ENCODE measurements around the gene SCN11A.
A peak's percentile ranks its signal among the peaks of the same experiment; 100 is the strongest.

Gene SCN11A

DNA sequence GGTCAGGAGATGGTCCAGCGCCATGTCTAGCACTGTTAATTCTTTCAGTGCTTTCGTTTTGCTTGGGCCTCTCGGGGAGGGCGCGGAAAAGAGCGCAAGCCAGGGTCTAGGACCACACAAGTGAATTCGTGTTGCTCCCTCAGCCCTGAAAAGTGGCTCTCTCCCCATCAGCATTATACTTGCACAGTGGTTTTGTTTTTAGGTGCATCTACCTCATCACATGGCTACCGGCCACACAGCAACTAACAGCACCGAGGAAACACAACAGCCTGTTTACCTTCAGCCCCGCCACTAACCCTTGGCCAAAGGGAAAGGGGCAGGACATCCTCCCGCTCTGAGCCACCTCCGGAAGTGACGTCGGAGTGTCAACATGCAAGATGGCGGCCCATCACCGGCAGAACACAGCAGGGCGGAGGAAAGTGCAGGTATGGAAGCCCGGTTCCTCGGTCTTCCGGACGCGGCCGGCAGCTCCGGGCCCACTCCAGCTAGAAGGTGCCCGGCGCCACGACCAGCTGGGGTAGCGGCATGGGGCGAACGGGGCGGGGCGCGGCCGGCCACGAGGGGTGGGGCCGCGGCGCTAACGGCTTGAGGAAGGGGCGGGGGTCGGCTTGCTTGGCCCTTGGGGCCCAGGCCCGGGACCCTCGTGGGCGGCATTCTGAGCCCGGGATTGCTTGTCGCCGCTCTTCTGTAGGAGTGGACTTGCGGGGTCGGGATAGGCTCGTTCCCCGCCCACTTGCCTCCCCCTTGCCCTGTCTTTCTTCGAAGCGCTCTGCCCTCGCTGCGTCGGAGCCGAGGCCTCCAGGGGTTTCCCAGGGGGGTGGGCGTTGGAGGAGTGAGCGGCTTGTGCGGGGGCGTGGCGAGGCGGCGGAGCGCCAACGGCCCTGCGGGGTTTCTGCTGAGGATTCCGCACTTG lies at the start of gene SCN11A, which contains the start of gene WDR48:
Gene SCN11A (minus strand): TSS at position 296 of the 913 bp plus-strand sequence. CDS start 101,582 bp downstream, outside the sequence.
Gene WDR48 (plus strand): TSS at position 368 of the 913 bp plus-strand sequence. CDS start 10 bp downstream, at position 378.
- DNase-seq (ENCODE audit: low read depth in 1 of 2, low spot score in 1 of 2) = peak; percentile 82 to 92

DNA sequence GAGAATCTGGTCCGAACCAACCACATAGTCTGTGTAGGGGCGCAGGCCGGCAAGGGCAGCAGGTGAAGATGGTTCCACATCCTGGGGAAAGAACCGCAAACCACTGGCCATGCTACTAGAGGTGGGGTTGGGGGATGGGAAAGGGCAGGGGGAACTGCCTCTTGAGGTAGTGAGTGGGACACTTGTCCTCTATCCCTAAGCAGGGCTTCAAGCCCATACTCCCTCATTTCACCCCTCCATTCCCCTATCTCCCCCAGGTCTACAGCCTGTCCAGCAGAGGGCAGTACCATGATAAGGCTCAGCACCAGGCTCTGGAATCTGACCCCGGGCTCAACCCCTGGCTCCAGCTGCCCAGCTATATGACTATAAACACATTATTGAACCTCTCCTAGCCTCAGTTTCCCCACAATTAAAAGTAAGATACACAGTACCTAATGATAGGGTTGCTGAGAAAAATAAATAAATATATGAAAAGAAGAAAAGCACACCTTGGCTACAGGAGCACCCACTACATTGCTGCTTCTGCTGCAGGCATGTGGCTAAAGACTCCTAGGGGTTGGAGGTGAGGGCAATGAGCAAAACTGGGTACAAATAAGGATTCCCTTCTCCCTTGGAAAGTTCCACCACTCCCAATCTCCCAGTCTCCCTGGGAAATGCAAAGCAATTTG lies 49.4 kb upstream of the SCN11A start:
- DNase-seq (ENCODE audit: low read depth in 1 of 2, low spot score in 1 of 2) = peak in 1 of 2 donors; percentile 40

DNA sequence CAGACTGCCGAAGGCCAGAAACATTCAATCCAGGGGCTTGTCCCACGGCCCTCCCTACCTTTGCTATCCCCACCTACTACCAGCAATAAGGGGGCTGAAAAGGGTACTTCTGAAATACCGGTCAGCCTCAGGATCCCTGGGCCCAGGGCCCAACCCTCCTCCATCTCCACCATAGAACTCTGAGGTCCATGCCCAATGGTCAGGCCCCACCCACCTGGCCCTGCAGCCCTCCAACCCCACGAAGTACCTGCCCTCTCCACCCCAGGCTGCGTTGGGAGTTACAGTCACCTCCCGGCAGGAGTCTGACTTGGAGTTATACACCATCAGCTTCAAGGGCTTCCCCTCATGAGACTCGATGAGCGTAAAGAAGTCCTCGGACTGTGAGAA lies 48.7 kb upstream of the SCN11A start:
- no peak for DNase-seq (ENCODE audit: low read depth in 1 of 2, low spot score in 1 of 2)

GRCh38 chr3:39099738-39100499 lies 48.2 kb upstream of the SCN11A start:
- no peak for DNase-seq (ENCODE audit: low read depth in 1 of 2, low spot score in 1 of 2)

GRCh38 chr3:39099242-39099641 lies 47.5 kb upstream of the SCN11A start:
- DNase-seq (ENCODE audit: low read depth in 1 of 2, low spot score in 1 of 2) = no peak

DNA sequence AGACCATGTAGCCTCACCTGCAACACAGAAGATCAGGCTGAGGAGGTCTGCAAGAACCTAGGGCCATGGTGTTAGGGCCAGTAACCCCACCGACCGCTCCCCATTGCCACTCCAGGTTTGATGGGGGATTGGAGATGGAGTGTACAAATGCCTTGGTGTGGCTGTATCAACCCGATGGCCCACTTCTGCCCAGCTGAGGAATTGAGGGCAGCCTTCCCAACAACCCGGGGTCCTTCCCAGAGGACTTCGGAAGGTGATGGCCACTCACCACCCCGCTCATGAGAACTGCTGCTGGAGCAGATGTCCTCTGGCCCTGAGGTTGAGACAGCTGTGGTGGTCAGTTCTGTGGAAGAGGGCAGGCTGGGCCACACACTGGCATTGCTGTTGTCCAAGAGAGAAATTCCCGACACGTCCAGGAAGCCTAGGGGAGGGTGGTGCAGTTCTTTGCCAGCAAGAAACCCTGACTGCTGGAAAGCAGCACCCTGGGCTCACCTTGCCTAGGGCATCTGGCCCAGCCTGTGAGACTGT lies 46.8 kb upstream of the SCN11A start:
- DNase-seq (ENCODE audit: low read depth in 1 of 2, low spot score in 1 of 2) = no peak

DNA sequence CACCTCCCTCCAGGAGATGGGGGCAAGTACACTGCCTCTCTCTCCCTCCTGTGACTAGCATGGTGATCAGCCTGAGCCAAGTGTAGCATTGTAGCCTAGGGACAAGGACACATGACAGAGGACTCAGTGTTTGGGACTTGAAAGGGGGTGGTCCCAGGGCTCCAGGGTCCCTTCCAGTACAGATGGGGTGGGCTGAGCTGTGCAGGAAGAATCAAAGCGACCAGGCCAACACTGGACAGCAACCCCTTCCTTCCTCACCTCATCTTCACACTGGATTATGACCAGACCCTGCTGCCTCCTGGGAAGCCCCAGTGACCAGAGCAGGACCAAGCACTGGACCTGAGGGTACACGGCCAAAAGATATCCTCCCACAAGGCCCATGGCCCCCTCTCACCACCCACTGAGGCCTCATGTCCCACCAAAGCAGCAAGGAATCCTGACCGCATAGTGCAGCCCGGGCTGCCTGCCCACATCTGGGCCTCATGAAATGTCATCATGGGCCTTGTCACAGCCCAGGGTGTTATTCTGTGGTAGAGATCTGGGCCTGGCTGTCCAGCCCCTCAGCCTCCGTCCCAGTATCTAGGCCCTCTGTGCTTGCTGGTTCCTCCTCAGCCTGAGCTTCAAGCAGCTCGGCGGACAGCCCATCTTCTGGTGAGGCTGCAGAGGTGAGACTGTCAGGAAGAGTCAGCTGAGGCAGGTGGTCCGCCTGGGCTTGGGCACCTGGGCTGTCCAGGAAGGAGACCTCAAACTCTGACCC lies 46.1 kb upstream of the SCN11A start:
- no peak for DNase-seq (ENCODE audit: low read depth in 1 of 2, low spot score in 1 of 2)

DNA sequence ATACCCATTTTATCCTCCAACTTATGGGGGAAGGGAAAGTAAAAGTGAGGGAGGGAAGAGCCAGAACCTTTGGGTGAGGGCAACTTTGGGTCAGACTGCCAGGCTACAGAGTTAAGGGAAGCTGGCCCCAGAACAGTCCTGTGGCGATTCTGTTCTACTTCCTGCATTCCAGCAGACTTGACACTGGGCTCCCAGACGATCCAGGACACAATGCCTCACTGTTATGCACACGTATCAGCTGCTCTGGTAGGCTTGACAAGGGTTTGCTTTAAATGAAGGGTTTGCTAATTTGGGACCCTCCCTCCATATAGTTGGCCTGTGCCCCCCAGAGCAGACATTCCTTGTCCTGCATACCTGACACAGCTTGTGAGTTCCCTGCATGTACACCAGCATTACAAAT lies 45.0 kb upstream of the SCN11A start:
- no peak for DNase-seq (ENCODE audit: low read depth in 1 of 2, low spot score in 1 of 2)

DNA sequence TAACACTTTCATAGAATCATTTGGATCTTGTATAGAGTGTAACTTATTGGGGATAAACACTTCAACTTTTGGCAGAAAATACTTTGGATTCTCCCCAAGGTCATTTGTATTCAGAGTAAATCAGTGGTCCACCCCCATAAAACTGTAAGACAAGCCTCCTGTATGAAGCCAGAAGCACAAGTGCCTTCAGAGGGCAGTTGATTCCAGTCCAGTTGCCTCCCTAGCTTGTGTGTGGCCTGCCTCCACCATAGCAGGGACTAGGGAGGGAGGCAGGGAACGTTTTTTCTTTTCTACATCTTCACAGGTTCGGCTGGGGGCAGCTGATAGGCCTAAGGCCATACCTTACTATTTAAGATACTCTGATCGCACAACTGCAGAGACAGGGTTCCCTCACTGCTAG lies 44.0 kb upstream of the SCN11A start:
- no peak for DNase-seq (ENCODE audit: low read depth in 1 of 2, low spot score in 1 of 2)

DNA sequence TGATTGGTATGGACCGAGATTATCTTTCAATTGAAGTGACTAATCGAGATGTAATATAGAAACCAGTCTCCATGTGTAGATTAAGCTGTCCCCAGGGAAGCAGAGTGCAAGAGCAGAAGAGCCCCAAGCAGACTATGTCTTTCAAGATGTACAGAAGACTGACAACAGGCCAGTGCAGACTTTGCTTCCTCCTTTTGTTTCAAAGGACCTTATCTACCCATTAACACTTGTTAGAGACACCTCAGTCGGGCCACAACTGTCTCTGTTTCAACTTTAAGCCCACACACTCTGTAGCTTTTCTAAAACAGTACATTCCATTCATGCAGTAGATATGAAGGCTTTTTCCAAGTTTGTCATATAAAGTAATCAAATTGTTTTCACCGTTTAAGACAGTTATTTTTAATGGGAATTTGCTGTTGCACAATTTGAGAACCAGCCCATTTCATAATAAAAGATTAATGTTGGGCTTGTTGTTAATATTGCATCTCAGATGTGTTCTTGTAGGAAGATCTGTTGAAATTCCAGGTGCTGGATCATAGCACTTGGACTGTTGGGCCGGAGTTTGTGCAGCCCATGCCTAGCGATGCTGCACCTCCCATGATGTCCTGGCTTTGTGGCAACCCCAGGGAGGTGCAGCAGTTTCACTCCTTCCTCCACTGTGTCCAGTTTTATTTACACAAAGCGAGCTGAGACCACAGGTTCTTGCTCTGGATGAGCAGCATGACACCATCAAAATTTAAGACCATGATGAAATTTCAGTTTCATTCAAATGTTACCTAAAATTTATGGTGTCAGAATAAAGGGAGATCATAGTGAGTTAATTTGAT lies 43.3 kb upstream of the SCN11A start:
- no peak for DNase-seq (ENCODE audit: low read depth in 1 of 2, low spot score in 1 of 2)

DNA sequence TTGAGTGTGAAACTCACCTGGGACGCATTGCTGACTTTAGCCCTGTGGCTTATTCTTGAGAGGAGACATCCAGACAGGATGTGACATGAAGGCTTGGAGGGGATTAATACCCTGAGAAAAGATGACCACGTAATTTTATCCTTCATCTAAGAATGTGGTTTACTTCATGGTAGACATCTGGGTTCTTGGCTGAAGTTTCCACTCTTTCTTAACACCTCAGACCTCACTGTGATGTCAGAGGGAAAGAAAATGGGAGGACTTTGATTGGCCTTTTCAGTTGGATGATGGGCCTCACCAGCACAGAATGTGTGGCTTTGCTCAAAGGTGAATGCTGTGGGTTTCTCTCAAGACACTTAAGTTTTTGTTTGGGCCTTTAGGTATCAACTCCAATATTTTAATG lies 39.2 kb upstream of the SCN11A start:
- DNase-seq (ENCODE audit: low read depth in 1 of 2, low spot score in 1 of 2) = no peak

DNA sequence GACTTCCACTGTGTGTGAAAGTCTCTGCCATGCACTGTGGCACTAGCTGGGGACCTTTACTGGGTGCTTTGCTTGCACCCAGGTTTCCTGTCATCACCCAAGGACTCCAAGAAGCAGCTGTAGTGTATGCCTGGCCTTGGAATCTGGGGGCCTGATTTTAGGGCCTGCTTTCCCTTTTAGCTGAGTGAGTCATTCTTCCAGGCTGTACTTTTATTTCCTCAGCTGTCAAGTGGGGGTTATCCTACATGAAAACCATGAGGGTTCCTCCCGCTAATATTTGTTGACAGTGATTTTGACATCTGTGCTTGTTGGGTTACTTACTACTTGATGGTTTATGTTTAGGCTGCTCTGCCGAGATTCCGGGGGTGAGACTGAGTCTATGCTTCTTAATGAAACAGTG lies 37.1 kb upstream of the SCN11A start:
- DNase-seq (ENCODE audit: low read depth in 1 of 2, low spot score in 1 of 2) = no peak

- no peak for DNase-seq (ENCODE audit: low read depth in 1 of 2, low spot score in 1 of 2)
Measured at GRCh38 chr3:39088456-39088855, 36.7 kb upstream of the SCN11A start.

- no peak for DNase-seq (ENCODE audit: low read depth in 1 of 2, low spot score in 1 of 2)
Measured at GRCh38 chr3:39086144-39086543, 34.4 kb upstream of the SCN11A start.

DNA sequence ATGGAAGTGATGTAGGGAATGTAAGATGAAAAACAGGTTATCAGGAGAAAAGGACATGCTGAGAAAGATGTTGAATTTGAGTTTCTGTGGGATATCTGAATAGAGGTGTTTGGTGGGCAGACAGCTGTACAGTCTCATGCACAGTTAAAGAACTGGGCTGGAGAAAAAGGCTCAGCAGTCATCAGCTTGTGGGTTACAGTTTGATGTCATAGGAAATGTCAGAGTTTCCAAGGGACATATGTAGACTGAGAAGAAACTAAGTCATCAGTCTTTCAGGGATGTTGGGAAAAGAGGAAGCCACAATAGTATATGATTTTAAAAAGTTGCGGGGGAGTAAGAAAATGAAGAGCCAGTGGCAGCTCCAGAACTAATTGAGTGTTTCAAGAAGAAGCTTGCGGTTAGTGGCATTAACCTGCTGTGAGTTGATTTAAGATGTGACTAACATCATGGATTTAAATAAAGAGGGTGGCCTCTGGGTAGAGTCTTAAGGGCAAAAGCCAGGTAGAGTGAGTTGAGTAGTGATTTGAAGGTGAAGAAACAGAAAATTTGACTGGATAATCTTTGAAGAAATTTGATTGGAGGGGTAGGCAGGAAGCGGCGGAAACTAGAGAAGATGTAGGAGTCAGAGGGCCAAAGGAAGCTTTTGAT lies 31.0 kb upstream of the SCN11A start:
- no peak for DNase-seq (ENCODE audit: low read depth in 1 of 2, low spot score in 1 of 2)

GRCh38 chr3:39080026-39080425 lies 28.3 kb upstream of the SCN11A start:
- no peak for DNase-seq (ENCODE audit: low read depth in 1 of 2, low spot score in 1 of 2)

DNA sequence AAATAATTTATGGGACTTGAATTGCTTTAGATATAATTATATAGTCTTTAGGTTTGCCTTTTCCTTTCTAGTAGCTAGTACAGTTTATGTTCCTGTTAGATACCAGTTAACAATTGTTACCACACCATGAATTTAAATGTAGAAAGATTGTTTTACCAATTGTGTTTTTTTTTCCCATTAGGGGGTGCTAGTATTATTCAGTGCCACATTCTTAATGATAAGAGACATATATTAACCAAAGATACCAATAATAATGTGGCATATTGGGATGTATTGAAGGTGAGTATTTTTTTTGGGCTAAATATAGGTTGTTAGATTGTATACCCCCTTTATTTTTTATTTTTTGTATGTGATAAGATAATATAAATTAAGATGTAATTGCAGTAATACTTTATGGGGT lies 27.8 kb upstream of the SCN11A start:
- DNase-seq (ENCODE audit: low read depth in 1 of 2, low spot score in 1 of 2) = no peak

- no peak for DNase-seq (ENCODE audit: low read depth in 1 of 2, low spot score in 1 of 2)
Measured at GRCh38 chr3:39075910-39076309, 24.2 kb upstream of the SCN11A start.

DNA sequence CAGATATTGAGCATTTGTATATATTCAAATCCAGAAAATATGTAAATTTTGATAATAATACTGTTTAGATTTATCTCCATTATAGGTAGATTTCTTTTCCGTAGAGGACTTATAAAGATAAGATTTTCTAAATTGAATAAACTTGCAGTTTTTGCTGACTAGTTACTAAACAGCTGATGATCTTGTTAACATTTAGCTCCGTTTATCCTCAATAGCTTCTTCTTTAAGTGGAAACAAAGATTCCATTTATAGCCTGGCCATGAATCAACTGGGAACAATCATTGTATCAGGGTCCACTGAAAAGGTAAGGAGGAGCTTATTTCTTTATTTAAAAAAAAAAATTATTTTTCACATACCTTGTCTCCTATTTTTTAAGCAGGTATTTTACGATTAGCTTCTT lies 16.8 kb upstream of the SCN11A start:
- DNase-seq (ENCODE audit: low read depth in 1 of 2, low spot score in 1 of 2) = no peak
